ENCODE results near the gene IQGAP1. TPM values are rescaled to one million over a fixed set of nuclear protein-coding genes. Genes with fewer than 3 reads are reported as not detected.

Gene IQGAP1
- total RNA-seq, 1 experiment from 2014 or later, result 100 TPM

GRCh38 chr15:90354986-90355385, 33.1 kb upstream of the IQGAP1 start:
- no peak for DNase-seq
- H3K4me1 ChIP-seq, result 0 out of 2 replicates have a peak, but pooled peaks cover 4% of the 10 kb centered on the region
- H3K27me3 ChIP-seq, result no peaks in the 10 kb centered on the region
- no peaks in the 10 kb centered on the region for H3K36me3 ChIP-seq
- no peak overlapping the region for H3K4me3 ChIP-seq
- H3K27ac ChIP-seq, result no peak overlapping the region
- H3K9me3 ChIP-seq (replicated peaks), result no peaks in the 10 kb centered on the region

- Histone ChIP-seq H3K27me3 (no peaks in the 10 kb centered on the region), H3K4me3 (no peak overlapping the region), H3K36me3 (no peaks in the 10 kb centered on the region), H3K27ac (no peak overlapping the region), H3K4me1 (peaks cover 2% of the 10 kb centered on the region; the same call in 1 of the 2 replicates), H3K9me3 (replicated peaks) (no peaks in the 10 kb centered on the region; the same call in 1 of the 2 replicates)
- DNase-seq, result no peak
These were observed 29.7 kb upstream of the IQGAP1 start for GRCh38 chr15:90358124-90359033.

DNA sequence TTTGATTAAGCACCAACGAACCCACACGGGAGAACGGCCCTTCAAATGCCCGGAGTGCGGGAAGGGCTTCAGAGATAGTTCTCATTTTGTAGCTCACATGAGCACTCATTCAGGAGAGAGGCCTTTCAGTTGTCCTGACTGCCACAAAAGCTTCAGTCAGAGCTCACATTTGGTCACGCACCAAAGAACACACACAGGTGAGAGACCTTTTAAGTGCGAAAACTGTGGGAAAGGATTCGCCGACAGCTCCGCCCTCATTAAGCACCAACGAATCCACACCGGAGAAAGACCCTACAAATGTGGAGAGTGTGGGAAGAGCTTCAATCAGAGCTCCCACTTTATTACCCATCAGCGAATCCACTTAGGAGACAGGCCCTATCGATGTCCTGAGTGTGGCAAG, 27.3 kb upstream of the IQGAP1 start:
- H3K36me3 ChIP-seq, result no peaks in the 10 kb centered on the region
- DNase-seq, result no peak
- H3K4me3 ChIP-seq, result no peak overlapping the region
- no peaks in the 10 kb centered on the region; the same call in 1 of the 2 replicates for H3K9me3 ChIP-seq (replicated peaks)
- H3K27ac ChIP-seq, result no peak overlapping the region
- H3K27me3 ChIP-seq, result no peaks in the 10 kb centered on the region
- peaks cover 2% of the 10 kb centered on the region; the same call in 1 of the 2 replicates for H3K4me1 ChIP-seq

DNA sequence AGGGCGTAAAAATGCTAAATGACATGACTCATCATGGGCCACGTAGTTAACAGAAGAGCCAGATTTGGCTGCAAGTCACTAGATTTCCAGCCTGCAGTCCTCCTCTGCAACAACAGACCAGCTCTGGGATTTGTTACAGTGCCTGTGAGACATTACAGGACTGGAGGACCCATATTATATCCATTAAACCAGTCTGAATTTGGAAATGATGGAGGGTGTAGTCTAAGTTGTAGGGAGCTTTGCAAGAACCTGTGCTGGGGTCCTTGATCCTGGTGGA, 25.2 kb upstream of the IQGAP1 start:
- Histone ChIP-seq H3K27ac (no peak overlapping the region), H3K27me3 (no peaks in the 10 kb centered on the region), H3K9me3 (replicated peaks) (no peaks in the 10 kb centered on the region; the same call in 1 of the 2 replicates), H3K4me1 (peaks cover 2% of the 10 kb centered on the region; the same call in 1 of the 2 replicates), H3K4me3 (no peak overlapping the region), H3K36me3 (no peaks in the 10 kb centered on the region)
- DNase-seq, result no peak

- Histone ChIP-seq H3K27me3 (no peaks in the 10 kb centered on the region), H3K9me3 (replicated peaks) (no peaks in the 10 kb centered on the region; the same call in 1 of the 2 replicates), H3K27ac (no peak overlapping the region), H3K36me3 (no peaks in the 10 kb centered on the region), H3K4me3 (no peak overlapping the region), H3K4me1 (peaks cover 2% of the 10 kb centered on the region; the same call in 1 of the 2 replicates)
- DNase-seq, result no peak
These were observed 23.8 kb upstream of the IQGAP1 start for GRCh38 chr15:90364251-90364650.

DNA sequence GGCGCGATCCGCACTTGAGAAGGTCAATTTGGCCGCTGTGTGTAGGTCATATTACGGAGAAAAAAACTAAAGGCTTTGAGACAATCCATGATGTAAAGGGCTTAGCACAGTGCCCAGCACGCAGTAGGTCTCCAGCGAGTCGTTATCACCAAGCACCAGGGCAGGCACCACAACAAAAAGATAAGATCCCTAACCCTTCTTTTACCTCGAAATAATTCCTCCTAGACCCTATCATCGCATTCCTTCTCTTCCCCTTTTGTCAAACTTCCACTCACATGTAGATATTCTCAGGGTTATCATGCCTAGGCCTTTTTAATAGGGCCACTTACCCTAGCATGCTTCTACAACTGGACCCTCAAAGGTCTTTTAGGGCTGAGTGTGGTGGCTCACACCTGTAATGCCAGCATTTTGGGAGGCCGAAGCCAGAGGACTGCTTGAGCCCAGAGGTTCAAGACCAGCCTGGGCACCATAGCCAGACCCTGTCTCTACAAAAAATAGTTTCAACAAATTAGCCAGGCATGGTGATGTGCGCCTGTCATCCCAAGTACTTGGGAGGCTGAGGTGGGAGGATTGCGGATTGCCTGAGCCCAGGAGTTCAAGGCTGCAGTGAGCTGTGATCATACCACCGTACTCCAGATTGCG, 22.5 kb upstream of the IQGAP1 start:
- H3K27me3 ChIP-seq, result no peaks in the 10 kb centered on the region
- H3K4me1 ChIP-seq, result peaks cover 2% of the 10 kb centered on the region; the same call in 1 of the 2 replicates
- DNase-seq, result no peak
- H3K9me3 ChIP-seq (replicated peaks), result no peaks in the 10 kb centered on the region; the same call in 1 of the 2 replicates
- H3K36me3 ChIP-seq, result no peaks in the 10 kb centered on the region
- H3K27ac ChIP-seq, result no peak overlapping the region
- no peak overlapping the region for H3K4me3 ChIP-seq

DNA sequence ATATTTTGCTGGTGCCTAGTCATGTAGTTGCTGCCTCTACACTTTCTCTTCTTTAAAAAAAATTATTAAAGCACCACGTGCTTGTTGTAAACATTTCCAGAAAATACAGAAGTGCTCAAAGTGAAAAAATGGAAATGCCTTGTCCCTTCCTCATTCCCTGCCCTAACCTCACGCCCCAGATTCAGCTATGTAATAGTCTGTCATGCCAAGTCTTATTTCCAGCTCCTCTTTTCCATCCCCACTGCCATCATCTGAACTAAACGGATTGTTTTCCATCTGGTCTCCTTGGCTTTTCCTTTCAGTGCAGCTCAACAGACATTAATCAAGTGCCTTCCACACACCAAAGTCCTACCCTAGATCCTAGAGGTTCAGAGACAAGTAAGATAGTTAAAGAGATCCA, 20.5 kb upstream of the IQGAP1 start:
- Histone ChIP-seq H3K4me3 (no peak overlapping the region), H3K27ac (no peak overlapping the region), H3K36me3 (no peaks in the 10 kb centered on the region), H3K4me1 (no peaks in the 10 kb centered on the region; the same call in 1 of the 2 replicates), H3K9me3 (replicated peaks) (no peaks in the 10 kb centered on the region), H3K27me3 (no peaks in the 10 kb centered on the region)
- no peak for DNase-seq

DNA sequence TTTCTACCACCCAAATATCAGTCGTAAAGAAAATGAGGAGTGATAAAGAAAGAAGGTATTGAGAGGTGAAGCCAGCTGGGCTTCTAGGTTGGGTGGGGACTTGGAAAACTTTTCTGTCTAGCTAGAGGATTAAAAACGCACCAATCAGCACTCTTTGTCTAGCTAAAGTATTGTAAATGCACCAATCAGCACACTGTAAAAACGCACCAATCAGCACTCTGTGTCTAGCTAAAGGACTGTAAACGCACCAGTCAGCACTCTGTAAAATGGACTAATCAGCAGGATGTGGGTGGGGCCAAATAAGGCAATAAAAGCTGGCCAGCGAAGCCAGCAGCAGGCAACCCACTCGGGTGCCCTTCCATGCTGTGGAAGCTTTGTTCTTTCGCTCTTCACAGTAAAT, 13.0 kb upstream of the IQGAP1 start:
- no peaks in the 10 kb centered on the region for H3K36me3 ChIP-seq
- no peaks in the 10 kb centered on the region for H3K27me3 ChIP-seq
- H3K4me1 ChIP-seq, result no peaks in the 10 kb centered on the region
- DNase-seq, result no peak
- H3K27ac ChIP-seq, result no peak overlapping the region
- no peaks in the 10 kb centered on the region for H3K9me3 ChIP-seq (replicated peaks)
- H3K4me3 ChIP-seq, result no peak overlapping the region

- Histone ChIP-seq H3K9me3 (replicated peaks) (no peaks in the 10 kb centered on the region), H3K4me3 (no peak overlapping the region), H3K4me1 (no peaks in the 10 kb centered on the region), H3K36me3 (no peaks in the 10 kb centered on the region), H3K27ac (no peak overlapping the region), H3K27me3 (no peaks in the 10 kb centered on the region)
- DNase-seq, result no peak
These were observed 11.3 kb upstream of the IQGAP1 start for GRCh38 chr15:90376789-90377188.

GRCh38 chr15:90379263-90379662, 8.8 kb upstream of the IQGAP1 start:
- Histone ChIP-seq H3K4me3 (no peak overlapping the region), H3K9me3 (replicated peaks) (no peaks in the 10 kb centered on the region), H3K27me3 (no peaks in the 10 kb centered on the region), H3K27ac (no peak overlapping the region), H3K36me3 (no peaks in the 10 kb centered on the region), H3K4me1 (no peaks in the 10 kb centered on the region; the same call in 1 of the 2 replicates)
- no peak for DNase-seq

GRCh38 chr15:90381515-90381914, 6.5 kb upstream of the IQGAP1 start:
- Histone ChIP-seq H3K27ac (no peak overlapping the region), H3K9me3 (replicated peaks) (no peaks in the 10 kb centered on the region), H3K4me3 (no peak overlapping the region), H3K27me3 (no peaks in the 10 kb centered on the region), H3K36me3 (no peaks in the 10 kb centered on the region), H3K4me1 (no peaks in the 10 kb centered on the region; the same call in 1 of the 2 replicates)
- no peak for DNase-seq

DNA sequence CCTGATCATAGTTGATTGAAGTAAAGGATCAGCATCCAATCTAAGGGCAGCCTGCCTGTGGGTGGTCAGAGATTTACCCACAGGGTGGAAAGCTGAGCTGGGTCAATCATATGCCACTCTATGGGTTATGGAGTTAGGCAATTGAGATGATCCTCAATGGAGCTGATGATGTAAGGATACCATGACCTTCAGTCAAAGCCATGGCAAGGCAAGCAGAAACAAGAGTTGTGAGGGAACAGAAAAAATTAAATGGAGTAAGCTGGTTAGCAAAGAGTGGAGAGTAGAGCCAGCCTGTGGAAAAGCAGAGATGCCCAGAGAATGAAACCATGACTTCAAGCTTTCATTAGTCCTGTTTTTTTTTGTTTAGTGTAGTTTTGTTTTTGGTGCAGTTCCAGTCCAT, 5.7 kb upstream of the IQGAP1 start:
- Histone ChIP-seq H3K4me1 (no peaks in the 10 kb centered on the region; the same call in 1 of the 2 replicates), H3K4me3 (no peak overlapping the region), H3K36me3 (no peaks in the 10 kb centered on the region), H3K9me3 (replicated peaks) (no peaks in the 10 kb centered on the region), H3K27ac (no peak overlapping the region), H3K27me3 (no peaks in the 10 kb centered on the region)
- no peak for DNase-seq

- Histone ChIP-seq H3K36me3 (peaks cover 5% of the 10 kb centered on the region; the same call in 1 of the 2 replicates), H3K4me1 (no peaks in the 10 kb centered on the region; the same call in 1 of the 2 replicates), H3K4me3 (no peak overlapping the region), H3K9me3 (replicated peaks) (no peaks in the 10 kb centered on the region), H3K27ac (no peak overlapping the region), H3K27me3 (no peaks in the 10 kb centered on the region)
- no peak for DNase-seq
These were observed 1.8 kb upstream of the IQGAP1 start for GRCh38 chr15:90386221-90386620.

- peak overlapping the region; percentile 68 for H3K27ac ChIP-seq
- DNase-seq, result peak; percentile 77 to 81
- no peaks in the 10 kb centered on the region for H3K27me3 ChIP-seq
- no peaks in the 10 kb centered on the region for H3K9me3 ChIP-seq (replicated peaks)
- peak overlapping the region; percentile 86 for H3K4me3 ChIP-seq
- H3K36me3 ChIP-seq, result peaks cover 22% of the 10 kb centered on the region
- H3K4me1 ChIP-seq, result peaks cover 3% of the 10 kb centered on the region; the same call in 1 of the 2 replicates
These were observed 679 bp downstream of the IQGAP1 start for GRCh38 chr15:90388462-90389380.

Measured in SJCRH30 (cell line).